Cardiac fibroblast (primary cell): Measurements from ENCODE around the gene VWCE.
"Not testable (repeated sequence)": the region's sequence is repeated elsewhere in the genome, so short reads cannot be mapped to it uniquely, and the experiment has no call there.

Source experiments
- DNase-seq, 2 donors: peaks; one replicate each; pipeline versions ENCODE4 v3.0.0 to v3.0.0-alpha.2; 2010; ENCODE audit warnings: low read depth in 2 of 2
- H3K4me3 ChIP-seq, 2 donors: replicated peaks in 1 of 2; 1 replicate in 1 of 2; 2 replicates in 1 of 2; pipeline ENCODE4 v1.5.1; 2011; ENCODE audit warnings: low read depth in 2 of 2, low read length in 2 of 2, mild to moderate bottlenecking in 2 of 2, moderate library complexity in 1 of 2
- TF ChIP-seq, protein P1 (sequence below): IDR thresholded peaks from one replicate; pipeline ENCODE4 v1.5.1; 2011; ENCODE audit warnings: low read depth, mild to moderate bottlenecking, low read length, inconsistent platforms

Gene VWCE

DNA sequence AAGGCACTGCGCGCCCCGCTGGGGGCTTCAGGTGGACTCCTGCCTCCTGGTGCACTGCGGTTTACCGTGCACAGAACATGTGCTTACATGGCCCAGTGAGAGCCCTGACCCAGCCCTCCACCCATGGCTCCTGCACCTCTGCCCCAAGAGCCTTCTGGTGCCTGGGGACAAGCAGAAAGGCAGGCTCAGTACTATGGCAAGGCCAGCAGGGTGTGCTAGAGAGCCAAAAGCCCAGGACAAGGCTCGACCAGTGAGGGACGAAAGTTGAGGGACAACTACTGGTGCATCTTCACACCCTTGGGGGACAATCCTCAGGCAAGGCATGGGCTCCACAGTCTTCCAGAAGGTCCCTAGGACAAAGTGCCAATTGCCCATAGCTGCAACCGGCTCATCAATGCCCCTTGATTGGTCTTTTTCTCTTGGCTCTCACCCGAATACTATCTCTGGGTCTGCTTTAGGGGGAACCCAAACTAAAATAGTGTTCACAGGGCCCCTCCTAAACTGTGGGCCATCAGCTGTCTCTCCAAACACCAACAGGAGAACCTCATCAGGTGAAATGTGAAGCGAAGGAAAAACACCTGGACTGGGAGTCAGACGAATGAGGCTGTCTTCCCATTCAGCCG is 40.6 kb downstream of the VWCE start:
- H3K4me3 ChIP-seq: no peak overlapping the region
- TF ChIP-seq, protein P1, sequence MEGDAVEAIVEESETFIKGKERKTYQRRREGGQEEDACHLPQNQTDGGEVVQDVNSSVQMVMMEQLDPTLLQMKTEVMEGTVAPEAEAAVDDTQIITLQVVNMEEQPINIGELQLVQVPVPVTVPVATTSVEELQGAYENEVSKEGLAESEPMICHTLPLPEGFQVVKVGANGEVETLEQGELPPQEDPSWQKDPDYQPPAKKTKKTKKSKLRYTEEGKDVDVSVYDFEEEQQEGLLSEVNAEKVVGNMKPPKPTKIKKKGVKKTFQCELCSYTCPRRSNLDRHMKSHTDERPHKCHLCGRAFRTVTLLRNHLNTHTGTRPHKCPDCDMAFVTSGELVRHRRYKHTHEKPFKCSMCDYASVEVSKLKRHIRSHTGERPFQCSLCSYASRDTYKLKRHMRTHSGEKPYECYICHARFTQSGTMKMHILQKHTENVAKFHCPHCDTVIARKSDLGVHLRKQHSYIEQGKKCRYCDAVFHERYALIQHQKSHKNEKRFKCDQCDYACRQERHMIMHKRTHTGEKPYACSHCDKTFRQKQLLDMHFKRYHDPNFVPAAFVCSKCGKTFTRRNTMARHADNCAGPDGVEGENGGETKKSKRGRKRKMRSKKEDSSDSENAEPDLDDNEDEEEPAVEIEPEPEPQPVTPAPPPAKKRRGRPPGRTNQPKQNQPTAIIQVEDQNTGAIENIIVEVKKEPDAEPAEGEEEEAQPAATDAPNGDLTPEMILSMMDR: peak; percentile 99
- peak; percentile 69 to 75 for DNase-seq

DNA sequence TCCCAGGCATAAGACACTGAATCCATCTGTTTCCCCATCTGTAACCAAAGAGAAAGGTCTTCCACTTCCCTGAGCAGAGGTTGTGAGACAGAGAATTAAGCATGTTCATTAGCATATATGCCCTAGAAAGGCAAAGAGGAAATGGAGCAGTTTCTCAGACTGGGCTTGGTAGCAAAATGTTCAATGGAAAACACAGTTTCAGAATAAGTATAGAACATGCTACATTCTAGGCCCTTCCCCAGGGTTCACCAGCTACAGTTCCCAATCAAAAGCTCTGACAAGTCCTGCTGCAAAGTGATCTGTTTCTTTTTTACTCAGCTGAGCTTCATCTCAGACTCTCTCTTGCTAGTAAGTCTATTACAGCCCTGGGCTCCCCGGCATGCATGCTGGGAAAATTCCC is 42.8 kb downstream of the VWCE start:
- H3K4me3 ChIP-seq, DNase-seq: not testable (repeated sequence)

DNA sequence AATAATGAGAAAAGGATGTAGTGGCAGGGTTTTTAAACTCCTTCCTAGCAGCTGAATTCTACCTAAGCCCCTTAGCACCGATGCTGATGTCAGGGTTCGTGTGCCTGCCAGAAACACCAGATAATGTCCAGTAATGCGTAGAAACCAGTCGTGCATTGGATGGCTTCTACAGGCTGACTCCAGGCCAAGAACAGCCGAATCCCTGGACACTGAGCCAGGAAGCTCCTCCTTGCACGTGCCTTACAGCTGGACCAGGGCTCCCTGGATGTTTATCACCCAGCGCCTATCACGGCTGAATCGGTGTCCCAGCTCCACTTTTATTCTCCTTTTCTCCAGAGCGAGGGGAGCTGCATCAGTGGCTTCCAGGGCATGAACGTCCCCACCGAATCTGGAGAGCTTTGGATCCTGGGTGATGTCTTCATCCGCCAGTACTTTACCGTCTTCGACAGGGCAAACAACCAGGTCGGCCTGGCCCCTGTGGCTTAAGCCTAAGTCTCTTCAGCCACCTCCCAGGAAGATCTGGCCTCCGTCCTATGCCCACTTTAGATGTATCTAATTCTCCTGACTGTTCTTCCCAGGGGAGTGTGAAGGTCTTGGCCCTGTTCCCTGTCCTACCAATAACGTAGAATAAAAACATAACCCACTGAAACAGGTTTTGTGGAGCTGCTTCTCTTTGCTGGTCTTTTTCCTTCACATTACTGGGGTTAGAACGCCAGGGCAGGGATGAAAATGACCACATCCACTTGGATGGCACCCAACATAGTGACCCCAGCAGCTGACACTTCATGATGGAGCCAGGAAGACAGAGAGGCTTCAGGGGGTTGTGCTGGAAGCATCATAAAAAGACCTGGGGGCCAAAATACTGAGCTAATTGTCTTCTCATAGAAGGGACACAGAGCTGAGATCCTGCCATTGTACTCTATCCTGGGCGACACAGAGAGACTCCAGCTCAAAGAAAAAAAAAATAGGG is 44.0 kb downstream of the VWCE start:
- H3K4me3 ChIP-seq: not testable (repeated sequence)

DNA sequence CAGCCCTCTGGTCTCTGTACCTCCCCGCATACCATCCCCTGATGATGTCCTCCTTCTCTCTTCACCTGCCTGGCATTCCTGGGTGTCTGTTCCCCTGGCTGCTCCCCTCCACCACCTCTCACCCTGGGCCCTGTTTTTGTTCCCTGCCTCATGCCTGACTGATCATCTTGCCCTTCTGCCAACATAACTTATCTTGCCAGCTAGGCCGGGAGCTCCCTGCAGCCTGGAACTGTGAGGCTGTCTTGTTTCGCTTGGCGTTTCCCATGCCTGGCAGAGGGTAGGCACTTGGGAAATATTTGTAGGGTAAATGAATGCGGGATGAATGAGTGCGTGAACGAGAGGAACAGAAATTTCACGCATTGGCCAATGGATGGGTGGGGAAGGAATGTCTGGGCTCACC is 45.9 kb downstream of the VWCE start:
- DNase-seq, H3K4me3 ChIP-seq: not testable (repeated sequence)

More for the DNA sequence above, 44.0 kb downstream of the VWCE start:
- peak in 1 of 2 donors; percentile 61 for DNase-seq

DNA sequence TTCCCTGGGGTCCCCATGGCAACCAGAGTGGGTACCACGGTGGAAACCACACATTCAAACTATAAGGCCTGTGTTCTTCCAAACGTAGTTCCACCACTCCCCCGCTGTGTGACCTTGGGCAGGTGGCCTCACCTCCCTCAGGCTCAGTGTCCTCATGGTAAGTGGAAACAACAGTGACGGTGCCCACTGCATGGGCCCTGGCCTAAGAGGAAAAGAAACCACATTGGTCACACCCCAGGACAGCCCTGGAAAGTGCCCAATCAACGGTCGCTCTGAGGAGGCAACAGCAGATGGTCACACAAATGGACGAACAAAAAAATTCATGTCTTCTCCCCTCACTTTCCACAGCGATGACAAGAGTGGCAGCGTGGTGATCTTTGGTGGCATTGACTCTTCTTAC is 47.0 kb downstream of the VWCE start:
- not testable (repeated sequence) for H3K4me3 ChIP-seq, DNase-seq

DNA sequence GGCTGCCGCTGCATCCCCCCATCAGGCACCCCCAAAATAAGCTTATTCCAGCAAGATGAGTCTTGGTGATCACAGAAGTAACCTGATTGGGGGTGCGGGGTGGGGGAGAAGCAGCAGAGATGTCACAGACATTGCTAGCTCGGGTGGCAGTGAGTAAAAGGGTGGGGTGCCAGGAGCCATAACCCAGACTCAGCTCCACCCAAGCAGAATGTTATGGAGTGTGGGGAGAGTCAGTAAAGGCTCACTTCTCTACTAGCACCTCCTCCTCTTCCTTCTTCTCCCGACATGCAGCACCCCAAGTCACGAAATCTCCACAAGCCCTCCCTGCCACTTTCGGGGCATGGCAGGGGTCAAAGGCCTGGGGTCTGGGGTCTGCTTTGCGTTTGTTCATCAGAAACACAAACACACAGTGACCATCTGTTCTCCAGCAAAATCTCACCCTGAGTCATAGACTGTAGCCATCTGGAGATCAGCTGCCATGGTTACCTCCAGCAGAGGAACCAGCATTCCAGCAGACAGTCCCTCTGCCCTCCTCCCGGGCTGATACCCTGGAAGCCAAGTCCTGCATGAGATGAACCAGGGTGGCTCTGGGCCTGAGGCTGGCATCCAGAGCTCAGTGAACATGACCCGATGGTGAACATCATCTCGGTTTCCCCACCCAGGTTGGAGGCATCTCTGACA is 49.7 kb downstream of the VWCE start:
- H3K4me3 ChIP-seq, DNase-seq: not testable (repeated sequence)

DNA sequence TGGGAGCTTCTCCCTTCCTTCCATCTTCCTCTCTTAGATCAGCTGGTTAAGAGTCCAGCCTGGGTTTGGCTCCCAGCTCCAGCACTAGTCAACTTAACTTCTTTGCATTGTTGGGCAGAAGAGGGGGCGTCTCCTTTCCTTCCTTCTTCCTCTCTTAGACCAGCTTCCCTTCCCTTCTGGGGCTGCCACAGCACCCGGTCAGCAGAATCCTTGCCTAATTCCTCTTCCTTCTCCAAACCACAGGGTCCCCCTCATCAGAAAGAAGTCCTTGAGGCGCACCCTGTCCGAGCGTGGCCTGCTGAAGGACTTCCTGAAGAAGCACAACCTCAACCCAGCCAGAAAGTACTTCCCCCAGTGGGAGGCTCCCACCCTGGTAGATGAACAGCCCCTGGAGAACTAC is 53.6 kb downstream of the VWCE start:
- DNase-seq, H3K4me3 ChIP-seq: not testable (repeated sequence)

DNA sequence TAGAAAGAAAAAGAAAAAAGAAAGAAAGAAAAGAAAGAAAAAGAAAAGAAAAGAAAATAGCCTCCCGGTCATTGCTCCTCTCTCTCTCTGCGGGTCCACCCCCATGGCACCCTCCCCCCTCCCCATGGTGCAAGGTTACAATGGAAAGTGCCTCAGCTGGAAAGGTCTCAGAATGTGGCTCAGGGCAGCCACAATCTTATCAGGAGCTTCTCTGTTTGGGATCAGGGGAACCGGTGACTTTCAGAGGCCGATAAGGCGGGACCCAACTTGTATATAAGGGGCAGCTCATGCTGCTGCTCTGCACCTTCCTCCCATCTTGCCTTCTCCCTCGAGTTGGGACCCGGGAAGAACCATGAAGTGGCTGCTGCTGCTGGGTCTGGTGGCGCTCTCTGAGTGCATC is 54.2 kb downstream of the VWCE start, which contains the start of gene PGA5:
TSS of gene PGA5 (plus strand) at position 301 of the 400 bp plus-strand sequence. CDS start at position 353, 52 bp downstream.
- H3K4me3 ChIP-seq, DNase-seq: not testable (repeated sequence)

DNA sequence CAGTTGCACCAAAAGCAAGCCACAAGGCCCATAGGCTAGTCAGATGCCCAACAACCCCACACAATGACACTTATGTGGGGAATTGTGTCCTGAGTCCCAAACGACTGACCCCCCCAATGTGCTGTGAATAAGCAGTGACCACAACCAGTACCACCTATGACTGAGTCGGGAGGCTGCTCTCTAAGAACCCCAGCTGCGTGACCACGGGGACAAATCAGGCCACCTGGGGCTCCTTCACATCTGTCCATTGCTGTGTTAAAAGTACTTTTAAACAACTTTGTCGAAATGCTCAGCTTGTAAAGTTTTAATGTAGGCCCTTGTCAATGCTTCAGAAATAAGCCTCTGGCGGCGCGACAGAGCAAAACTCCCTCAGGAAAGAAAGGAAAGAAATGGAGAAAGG is 54.8 kb downstream of the VWCE start:
- DNase-seq, H3K4me3 ChIP-seq: not testable (repeated sequence)

DNA sequence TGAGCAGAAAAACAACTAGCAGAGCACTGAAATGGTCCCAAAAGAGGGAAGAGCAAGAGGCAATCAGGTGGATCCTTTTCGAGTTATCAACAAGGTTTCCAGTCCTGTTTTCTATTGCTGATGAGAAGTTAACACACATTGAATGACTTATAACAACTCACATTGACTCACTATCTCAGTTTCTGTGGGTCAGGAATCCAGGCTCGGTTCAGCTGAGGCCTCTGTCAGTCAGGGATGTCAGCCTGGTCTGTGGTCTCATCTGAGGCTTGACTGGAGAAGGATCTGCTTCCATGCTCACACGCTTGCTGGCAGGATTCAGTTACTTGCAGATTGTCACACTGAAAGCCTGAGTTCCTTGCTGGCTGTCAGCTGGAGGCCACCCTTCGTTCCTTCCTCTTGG is 58.0 kb downstream of the VWCE start:
- H3K4me3 ChIP-seq, DNase-seq: not testable (repeated sequence)

DNA sequence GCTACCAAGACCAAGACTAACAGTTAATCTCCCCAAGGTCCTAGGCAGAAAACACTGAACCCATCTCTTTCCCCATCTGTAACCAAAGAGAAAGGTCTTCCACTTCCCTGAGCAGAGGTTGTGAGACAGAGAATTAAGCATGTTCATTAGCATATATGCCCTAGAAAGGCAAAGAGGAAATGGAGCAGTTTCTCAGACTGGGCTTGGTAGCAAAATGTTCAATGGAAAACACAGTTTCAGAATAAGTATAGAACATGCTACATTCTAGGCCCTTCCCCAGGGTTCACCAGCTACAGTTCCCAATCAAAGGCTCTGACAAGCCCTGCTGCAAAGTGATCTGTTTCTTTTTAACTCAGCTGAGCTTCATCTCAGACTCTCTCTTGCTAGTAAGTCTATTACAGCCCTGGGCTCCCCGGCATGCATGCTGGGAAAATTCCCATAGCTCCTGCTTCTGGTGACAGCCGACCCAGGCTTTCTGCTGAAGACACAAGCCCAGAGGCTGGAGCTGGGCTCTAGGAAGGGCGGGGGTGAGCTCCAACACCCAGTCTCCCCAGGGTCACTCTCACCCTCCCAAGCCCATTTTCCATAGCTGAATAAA is 62.5 kb downstream of the VWCE start:
- not testable (repeated sequence) for H3K4me3 ChIP-seq, DNase-seq

DNA sequence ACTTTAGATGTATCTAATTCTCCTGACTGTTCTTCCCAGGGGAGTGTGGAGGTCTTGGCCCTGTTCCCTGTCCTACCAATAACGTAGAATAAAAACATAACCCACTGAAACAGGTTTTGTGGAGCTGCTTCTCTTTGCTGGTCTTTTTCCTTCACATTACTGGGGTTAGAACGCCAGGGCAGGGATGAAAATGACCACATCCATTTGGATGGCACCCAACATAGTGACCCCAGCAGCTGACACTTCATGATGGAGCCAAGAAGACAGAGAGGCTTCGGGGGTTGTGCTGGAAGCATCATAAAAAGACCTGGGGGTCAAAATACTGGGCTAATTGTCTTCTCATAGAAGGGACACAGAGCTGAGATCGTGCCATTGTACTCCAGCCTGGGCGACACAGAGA is 63.5 kb downstream of the VWCE start:
- DNase-seq: not testable (repeated sequence)

DNA sequence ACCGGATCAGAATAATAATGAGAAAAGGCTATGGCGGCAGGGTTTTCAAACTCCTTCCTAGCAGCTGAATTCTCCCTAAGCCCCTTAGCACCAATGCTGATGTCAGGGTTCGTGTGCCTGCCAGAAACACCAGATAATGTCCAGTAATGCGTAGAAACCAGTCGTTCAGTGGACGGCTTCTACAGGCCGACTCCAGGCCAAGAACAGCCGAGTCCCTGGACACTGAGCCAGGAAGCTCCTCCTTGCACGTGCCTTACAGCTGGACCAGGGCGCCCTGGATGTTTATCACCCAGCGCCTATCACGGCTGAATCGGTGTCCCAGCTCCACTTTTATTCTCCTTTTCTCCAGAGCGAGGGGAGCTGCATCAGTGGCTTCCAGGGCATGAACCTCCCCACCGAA is 64.1 kb downstream of the VWCE start:
- DNase-seq, H3K4me3 ChIP-seq: not testable (repeated sequence)

More for the DNA sequence above, 63.5 kb downstream of the VWCE start:
- H3K4me3 ChIP-seq: not testable (repeated sequence)

DNA sequence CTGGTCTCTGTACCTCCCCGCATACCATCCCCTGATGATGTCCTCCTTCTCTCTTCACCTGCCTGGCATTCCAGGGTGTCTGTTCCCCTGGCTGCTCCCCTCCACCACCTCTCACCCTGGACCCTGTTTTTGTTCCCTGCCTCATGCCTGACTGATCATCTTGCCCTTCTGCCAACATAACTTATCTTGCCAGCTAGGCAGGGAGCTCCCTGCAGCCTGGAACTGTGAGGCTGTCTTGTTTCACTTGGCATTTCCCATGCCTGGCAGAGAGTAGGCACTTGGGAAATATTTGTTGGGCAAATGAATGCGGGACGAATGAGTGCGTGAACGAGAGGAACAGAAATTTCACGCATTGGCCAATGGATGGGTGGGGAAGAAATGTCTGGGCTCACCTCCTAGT is 65.7 kb downstream of the VWCE start:
- H3K4me3 ChIP-seq, DNase-seq: not testable (repeated sequence)

DNA sequence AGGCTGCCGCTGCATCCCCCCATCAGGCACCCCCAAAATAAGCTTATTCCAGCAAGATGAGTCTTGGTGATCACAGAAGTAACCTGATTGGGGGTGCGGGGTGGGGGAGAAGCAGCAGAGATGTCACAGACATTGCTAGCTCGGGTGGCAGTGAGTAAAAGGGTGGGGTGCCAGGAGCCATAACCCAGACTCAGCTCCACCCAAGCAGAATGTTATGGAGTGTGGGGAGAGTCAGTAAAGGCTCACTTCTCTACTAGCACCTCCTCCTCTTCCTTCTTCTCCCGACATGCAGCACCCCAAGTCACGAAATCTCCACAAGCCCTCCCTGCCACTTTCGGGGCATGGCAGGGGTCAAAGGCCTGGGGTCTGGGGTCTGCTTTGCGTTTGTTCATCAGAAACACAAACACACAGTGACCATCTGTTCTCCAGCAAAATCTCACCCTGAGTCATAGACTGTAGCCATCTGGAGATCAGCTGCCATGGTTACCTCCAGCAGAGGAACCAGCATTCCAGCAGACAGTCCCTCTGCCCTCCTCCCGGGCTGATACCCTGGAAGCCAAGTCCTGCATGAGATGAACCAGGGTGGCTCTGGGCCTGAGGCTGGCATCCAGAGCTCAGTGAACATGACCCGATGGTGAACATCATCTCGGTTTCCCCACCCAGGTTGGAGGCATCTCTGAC is 68.5 kb downstream of the VWCE start:
- H3K4me3 ChIP-seq, DNase-seq: not testable (repeated sequence)

DNA sequence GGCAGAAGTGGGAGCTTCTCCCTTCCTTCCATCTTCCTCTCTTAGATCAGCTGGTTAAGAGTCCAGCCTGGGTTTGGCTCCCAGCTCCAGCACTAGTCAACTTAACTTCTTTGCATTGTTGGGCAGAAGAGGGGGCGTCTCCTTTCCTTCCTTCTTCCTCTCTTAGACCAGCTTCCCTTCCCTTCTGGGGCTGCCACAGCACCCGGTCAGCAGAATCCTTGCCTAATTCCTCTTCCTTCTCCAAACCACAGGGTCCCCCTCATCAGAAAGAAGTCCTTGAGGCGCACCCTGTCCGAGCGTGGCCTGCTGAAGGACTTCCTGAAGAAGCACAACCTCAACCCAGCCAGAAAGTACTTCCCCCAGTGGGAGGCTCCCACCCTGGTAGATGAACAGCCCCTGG is 72.4 kb downstream of the VWCE start:
- not testable (repeated sequence) for H3K4me3 ChIP-seq, DNase-seq
